HepG2 (cell line): Measurements from ENCODE around the gene RNU6-8. TPM values are rescaled to one million over a fixed set of nuclear protein-coding genes. Genes with fewer than 3 reads are reported as not detected.

Source experiments
- ARNT2 ChIP-seq: sonication (generic); formaldehyde crosslinking; IDR thresholded peaks from 2 replicates; pipeline ENCODE4 v1.8.0; 2022; ENCODE audit warnings: mild to moderate bottlenecking, low read depth, missing genetic modification reagents, moderate library complexity
- CHD4 ChIP-seq: fragments of 200-600 bp; sonication (generic); IDR thresholded peaks from 2 replicates; pipeline ENCODE4 v1.7.0; 2017; ENCODE audit warnings: mild to moderate bottlenecking, low read length, borderline replicate concordance
- FOXM1 ChIP-seq: sonication (generic); formaldehyde crosslinking; IDR thresholded peaks from 2 replicates; pipeline ENCODE4 v1.5.0; 2020; ENCODE audit warnings: missing genetic modification reagents
- HMG20A ChIP-seq: IDR thresholded peaks from 2 replicates; pipeline ENCODE4 v1.6.1; 2016; ENCODE audit warnings: borderline replicate concordance
- HNRNPL ChIP-seq: fragments of 200-400 bp; formaldehyde crosslinking; IDR thresholded peaks from 2 replicates; pipeline ENCODE4 v1.6.1; 2017; ENCODE audit warnings: mild to moderate bottlenecking, low read depth, low read length
- KLF15 ChIP-seq: sonication (generic); formaldehyde crosslinking; IDR thresholded peaks from 2 replicates; pipeline ENCODE4 v1.8.1; 2023; ENCODE audit warnings: borderline replicate concordance, mild to moderate bottlenecking, inconsistent platforms, missing genetic modification reagents, mixed read lengths
- MAFF ChIP-seq: IDR thresholded peaks from 2 replicates; pipeline ENCODE4 v1.6.1; 2011; ENCODE audit warnings: low read depth, low read length, improper control_type of control experiment
- NFE2L1 ChIP-seq: sonication (generic); formaldehyde crosslinking; IDR thresholded peaks from 2 replicates; pipeline ENCODE4 v1.4.0; 2020; ENCODE audit warnings: missing genetic modification reagents, mild to moderate bottlenecking, borderline replicate concordance
- POLR2AphosphoS2 ChIP-seq: IDR thresholded peaks from 2 replicates; pipeline ENCODE4 v1.6.1; 2011; ENCODE audit warnings: low read depth, low read length, improper control_type of control experiment
- SIX1 ChIP-seq: sonication (generic); formaldehyde crosslinking; IDR thresholded peaks from 2 replicates; pipeline ENCODE4 v1.4.0; 2020; ENCODE audit warnings: missing genetic modification reagents, borderline replicate concordance
- SKI ChIP-seq: fragments of 450-650 bp; IDR thresholded peaks from one replicate; pipeline ENCODE4 v1.6.1; 2018; ENCODE audit warnings: mild to moderate bottlenecking; ENCODE audit not compliant: partially characterized antibody
- ZFX ChIP-seq: sonication (generic); formaldehyde crosslinking; IDR thresholded peaks from 2 replicates; pipeline ENCODE4 v1.4.0; 2020; ENCODE audit warnings: mild to moderate bottlenecking, low read depth, missing genetic modification reagents, moderate library complexity
- ZMAT5 ChIP-seq: sonication (generic); formaldehyde crosslinking; IDR thresholded peaks from 2 replicates; pipeline ENCODE4 v1.5.0; 2020; ENCODE audit warnings: mild to moderate bottlenecking, low read depth, missing genetic modification reagents, borderline replicate concordance
- ZNF382 ChIP-seq: sonication (generic); formaldehyde crosslinking; IDR thresholded peaks from 2 replicates; pipeline ENCODE4 v1.5.0; 2020; ENCODE audit warnings: missing genetic modification reagents, mild to moderate bottlenecking, borderline replicate concordance
- ZNF567 ChIP-seq: sonication (generic); formaldehyde crosslinking; IDR thresholded peaks from 2 replicates; pipeline ENCODE4 v1.8.1; 2023; ENCODE audit warnings: mild to moderate bottlenecking, missing genetic modification reagents, borderline replicate concordance
- ZNF569 ChIP-seq: sonication (generic); formaldehyde crosslinking; IDR thresholded peaks from 2 replicates; pipeline ENCODE4 v1.5.0; 2020; ENCODE audit warnings: mild to moderate bottlenecking, missing genetic modification reagents, moderate library complexity, borderline replicate concordance
- ZNF580 ChIP-seq: IDR thresholded peaks from 2 replicates; pipeline ENCODE4 v1.6.1; 2016; ENCODE audit warnings: low read depth, borderline replicate concordance
- ZNF670 ChIP-seq: sonication (generic); formaldehyde crosslinking; IDR thresholded peaks from 2 replicates; pipeline ENCODE4 v1.8.0; 2022; ENCODE audit warnings: mild to moderate bottlenecking, missing genetic modification reagents, borderline replicate concordance
- ZNF691 ChIP-seq: sonication (generic); formaldehyde crosslinking; IDR thresholded peaks from 2 replicates; pipeline ENCODE4 v1.4.0; 2020; ENCODE audit warnings: missing genetic modification reagents, low read depth, mild to moderate bottlenecking, borderline replicate concordance
- polyA plus RNA-seq, 8 experiments: library from polyadenylated mRNA; depleted of rRNA in 3 of 8; stranded (reverse) in 7 of 8; unstranded in 1 of 8; fragments of >200 nt; fragmentation: Illumina TruSeq in 4 of 8; extraction: Trizol in 4 of 8; gene quantifications; 2 replicates each; pipeline versions ENCODE4 v1.2.1 to v1.2.3, GENCODE V29; 2011 to 2016; ENCODE audit warnings: low read depth in 4 of 8, missing spikeins in 1 of 8, mixed read lengths in 1 of 8; ENCODE audit not compliant: insufficient read depth in 1 of 8
- total RNA-seq, 5 experiments: library from RNA; depleted of rRNA; stranded (reverse); fragments of >200 nt; fragmentation: Illumina TruSeq; extraction: Trizol; gene quantifications; 2 replicates each; pipeline ENCODE4 v1.2.3, GENCODE V29; 2016; ENCODE audit warnings: low read depth in 1 of 5
- TF ChIP-seq, protein P1 (sequence below): sonication (generic); formaldehyde crosslinking; IDR thresholded peaks from 2 replicates; pipeline ENCODE4 v1.9.0; 2022; ENCODE audit warnings: missing genetic modification reagents, mild to moderate bottlenecking, borderline replicate concordance
- TF ChIP-seq, protein P2 (sequence below): sonication (generic); formaldehyde crosslinking; IDR thresholded peaks from 2 replicates; pipeline ENCODE4 v1.9.0; 2021; ENCODE audit warnings: missing genetic modification reagents, borderline replicate concordance
- TF ChIP-seq, protein P3 (sequence below): sonication (generic); formaldehyde crosslinking; IDR thresholded peaks from 2 replicates; pipeline ENCODE4 v1.5.0; 2020; ENCODE audit warnings: mild to moderate bottlenecking, missing genetic modification reagents

The RNU6-8 gene
- total and polyA plus RNA-seq, 2 of the 13 experiments (the other 11 are each of a cell fraction or from before 2014, with no cell fraction given), result under 0.01 TPM; not detected in 1

- TF ChIP-seq ZFX (CRISPR knock-in tag) (no peak), NFE2L1 (CRISPR knock-in tag) (no peak), ZMAT5 (CRISPR knock-in tag) (no peak), SIX1 (CRISPR knock-in tag) (no peak), ZNF580 (CRISPR knock-in tag) (no peak), ZNF567 (CRISPR knock-in tag) (0 out of 2 replicates have a peak, but pooled peaks have one; percentile 59), FOXM1 (CRISPR knock-in tag) (no peak), HNRNPL (no peak), ZNF691 (no peak; the same call in 1 of the 2 replicates), CHD4 (no peak), ZNF670 (CRISPR knock-in tag) (no peak), POLR2AphosphoS2 (no peak), KLF15 (CRISPR knock-in tag) (no peak), ZNF569 (CRISPR knock-in tag) (peak; percentile 8; the same call in 1 of the 2 replicates), SKI (no peak), ZNF382 (CRISPR knock-in tag) (no peak), HMG20A (no peak), ARNT2 (CRISPR knock-in tag) (0 out of 2 replicates have a peak, but pooled peaks have one; percentile 20), MAFF (no peak)
- TF ChIP-seq, protein P1, sequence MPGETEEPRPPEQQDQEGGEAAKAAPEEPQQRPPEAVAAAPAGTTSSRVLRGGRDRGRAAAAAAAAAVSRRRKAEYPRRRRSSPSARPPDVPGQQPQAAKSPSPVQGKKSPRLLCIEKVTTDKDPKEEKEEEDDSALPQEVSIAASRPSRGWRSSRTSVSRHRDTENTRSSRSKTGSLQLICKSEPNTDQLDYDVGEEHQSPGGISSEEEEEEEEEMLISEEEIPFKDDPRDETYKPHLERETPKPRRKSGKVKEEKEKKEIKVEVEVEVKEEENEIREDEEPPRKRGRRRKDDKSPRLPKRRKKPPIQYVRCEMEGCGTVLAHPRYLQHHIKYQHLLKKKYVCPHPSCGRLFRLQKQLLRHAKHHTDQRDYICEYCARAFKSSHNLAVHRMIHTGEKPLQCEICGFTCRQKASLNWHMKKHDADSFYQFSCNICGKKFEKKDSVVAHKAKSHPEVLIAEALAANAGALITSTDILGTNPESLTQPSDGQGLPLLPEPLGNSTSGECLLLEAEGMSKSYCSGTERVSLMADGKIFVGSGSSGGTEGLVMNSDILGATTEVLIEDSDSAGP (CRISPR knock-in tag), result no peak
- TF ChIP-seq, protein P2, sequence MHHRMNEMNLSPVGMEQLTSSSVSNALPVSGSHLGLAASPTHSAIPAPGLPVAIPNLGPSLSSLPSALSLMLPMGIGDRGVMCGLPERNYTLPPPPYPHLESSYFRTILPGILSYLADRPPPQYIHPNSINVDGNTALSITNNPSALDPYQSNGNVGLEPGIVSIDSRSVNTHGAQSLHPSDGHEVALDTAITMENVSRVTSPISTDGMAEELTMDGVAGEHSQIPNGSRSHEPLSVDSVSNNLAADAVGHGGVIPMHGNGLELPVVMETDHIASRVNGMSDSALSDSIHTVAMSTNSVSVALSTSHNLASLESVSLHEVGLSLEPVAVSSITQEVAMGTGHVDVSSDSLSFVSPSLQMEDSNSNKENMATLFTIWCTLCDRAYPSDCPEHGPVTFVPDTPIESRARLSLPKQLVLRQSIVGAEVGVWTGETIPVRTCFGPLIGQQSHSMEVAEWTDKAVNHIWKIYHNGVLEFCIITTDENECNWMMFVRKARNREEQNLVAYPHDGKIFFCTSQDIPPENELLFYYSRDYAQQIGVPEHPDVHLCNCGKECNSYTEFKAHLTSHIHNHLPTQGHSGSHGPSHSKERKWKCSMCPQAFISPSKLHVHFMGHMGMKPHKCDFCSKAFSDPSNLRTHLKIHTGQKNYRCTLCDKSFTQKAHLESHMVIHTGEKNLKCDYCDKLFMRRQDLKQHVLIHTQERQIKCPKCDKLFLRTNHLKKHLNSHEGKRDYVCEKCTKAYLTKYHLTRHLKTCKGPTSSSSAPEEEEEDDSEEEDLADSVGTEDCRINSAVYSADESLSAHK, result no peak
- TF ChIP-seq, protein P3, sequence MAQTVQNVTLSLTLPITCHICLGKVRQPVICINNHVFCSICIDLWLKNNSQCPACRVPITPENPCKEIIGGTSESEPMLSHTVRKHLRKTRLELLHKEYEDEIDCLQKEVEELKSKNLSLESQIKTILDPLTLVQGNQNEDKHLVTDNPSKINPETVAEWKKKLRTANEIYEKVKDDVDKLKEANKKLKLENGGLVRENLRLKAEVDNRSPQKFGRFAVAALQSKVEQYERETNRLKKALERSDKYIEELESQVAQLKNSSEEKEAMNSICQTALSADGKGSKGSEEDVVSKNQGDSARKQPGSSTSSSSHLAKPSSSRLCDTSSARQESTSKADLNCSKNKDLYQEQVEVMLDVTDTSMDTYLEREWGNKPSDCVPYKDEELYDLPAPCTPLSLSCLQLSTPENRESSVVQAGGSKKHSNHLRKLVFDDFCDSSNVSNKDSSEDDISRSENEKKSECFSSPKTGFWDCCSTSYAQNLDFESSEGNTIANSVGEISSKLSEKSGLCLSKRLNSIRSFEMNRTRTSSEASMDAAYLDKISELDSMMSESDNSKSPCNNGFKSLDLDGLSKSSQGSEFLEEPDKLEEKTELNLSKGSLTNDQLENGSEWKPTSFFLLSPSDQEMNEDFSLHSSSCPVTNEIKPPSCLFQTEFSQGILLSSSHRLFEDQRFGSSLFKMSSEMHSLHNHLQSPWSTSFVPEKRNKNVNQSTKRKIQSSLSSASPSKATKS, result no peak
Observed at GRCh38 chr14:32203928-32204357, 874 bp upstream of the RNU6-8 start (continued).
